Measurements from ENCODE around the gene BST1.

The BST1 gene

DNA sequence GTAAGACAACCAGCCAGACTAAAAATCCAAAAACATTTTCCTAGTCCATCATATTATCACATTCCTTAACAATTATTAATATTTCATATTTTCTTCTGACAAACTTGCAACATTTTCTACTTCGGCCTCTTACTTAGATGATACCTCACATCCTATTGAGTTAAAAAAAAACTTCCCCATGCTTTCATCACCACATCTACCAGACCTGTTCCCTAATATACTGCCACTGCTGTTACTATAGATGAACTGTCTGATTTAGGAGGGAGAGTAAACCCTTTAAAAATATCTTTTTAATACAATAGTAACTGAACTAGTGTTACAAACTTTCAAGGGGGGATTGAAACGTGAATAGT is 19.7 kb upstream of the BST1 start:
- intact Hi-C loops (cut with DNase I; ENCODE audit: low total_unique reads) = loop anchor here (1.0 kb wide), 1 partner anchor 9 kb away; no protein-coding TSS in a partner anchor
- Histone ChIP-seq H3K4me3 (peak overlapping the region in 1 of 2 donors; percentile 80), H3K27ac (peak overlapping the region in 1 of 2 donors; percentile 91), H3K4me1 (peaks cover 0 to 26% (median 15%) of the 10 kb centered on the region in 4 donors), H3K27me3 (no peaks in the 10 kb centered on the region), H3K36me3 (peaks cover 8 to 14% (median 14%) of the 10 kb centered on the region in 3 donors), H3K9me3 (no peaks in the 10 kb centered on the region)
- TF ChIP-seq, protein P1, sequence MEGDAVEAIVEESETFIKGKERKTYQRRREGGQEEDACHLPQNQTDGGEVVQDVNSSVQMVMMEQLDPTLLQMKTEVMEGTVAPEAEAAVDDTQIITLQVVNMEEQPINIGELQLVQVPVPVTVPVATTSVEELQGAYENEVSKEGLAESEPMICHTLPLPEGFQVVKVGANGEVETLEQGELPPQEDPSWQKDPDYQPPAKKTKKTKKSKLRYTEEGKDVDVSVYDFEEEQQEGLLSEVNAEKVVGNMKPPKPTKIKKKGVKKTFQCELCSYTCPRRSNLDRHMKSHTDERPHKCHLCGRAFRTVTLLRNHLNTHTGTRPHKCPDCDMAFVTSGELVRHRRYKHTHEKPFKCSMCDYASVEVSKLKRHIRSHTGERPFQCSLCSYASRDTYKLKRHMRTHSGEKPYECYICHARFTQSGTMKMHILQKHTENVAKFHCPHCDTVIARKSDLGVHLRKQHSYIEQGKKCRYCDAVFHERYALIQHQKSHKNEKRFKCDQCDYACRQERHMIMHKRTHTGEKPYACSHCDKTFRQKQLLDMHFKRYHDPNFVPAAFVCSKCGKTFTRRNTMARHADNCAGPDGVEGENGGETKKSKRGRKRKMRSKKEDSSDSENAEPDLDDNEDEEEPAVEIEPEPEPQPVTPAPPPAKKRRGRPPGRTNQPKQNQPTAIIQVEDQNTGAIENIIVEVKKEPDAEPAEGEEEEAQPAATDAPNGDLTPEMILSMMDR (IDR thresholded peaks at IDR 0.05) = no peak
- no peak for DNase-seq

DNA sequence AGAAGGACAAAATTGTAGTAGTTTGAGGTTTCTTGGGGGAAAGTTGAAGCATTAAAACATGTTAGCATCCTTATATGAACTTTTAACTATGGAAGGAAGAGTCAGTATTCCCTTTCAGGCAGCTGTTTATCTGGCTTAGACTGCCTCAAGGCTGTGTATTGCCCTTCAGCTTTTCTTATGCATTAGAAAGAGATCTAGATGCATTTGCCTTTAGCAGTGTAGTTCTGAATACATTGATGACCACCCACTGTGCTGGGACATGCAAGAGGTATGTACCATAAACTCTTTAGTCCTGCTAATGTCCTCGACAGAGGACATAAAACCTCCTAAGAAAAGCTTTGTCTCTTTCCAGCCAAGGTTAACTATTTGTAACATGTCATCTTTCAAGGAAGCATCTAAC is 18.4 kb upstream of the BST1 start:
- H3K36me3 ChIP-seq = peaks cover 14 to 19% (median 14%) of the 10 kb centered on the region in 3 donors
- H3K9me3 ChIP-seq = no peaks in the 10 kb centered on the region
- H3K27me3 ChIP-seq = no peaks in the 10 kb centered on the region
- intact Hi-C loops (cut with DNase I; ENCODE audit: low total_unique reads) = no loop called here
- TF ChIP-seq, protein P1 (IDR thresholded peaks at IDR 0.05) = no peak
- H3K4me1 ChIP-seq = peaks cover 0 to 29% (median 16%) of the 10 kb centered on the region in 4 donors
- no peak overlapping the region for H3K4me3 ChIP-seq
- no peak for DNase-seq
- no peak overlapping the region for H3K27ac ChIP-seq

DNA sequence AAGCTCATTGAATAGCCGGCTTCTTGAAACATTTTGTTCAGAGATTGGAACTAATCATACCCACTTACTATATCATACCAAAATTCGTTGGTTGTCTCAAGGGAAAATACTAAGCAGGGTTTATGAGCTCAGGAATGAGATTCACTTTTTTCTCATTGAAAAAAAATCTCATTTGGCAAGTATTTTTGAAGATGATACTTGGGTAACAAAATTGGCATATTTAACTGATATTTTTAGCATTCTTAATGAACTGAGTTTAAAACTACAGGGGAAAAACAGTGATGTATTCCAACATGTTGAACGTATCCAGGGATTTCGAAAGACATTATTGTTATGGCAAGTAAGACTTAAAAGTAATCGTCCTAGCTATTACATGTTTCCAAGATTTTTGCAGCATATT is 14.8 kb upstream of the BST1 start:
- Histone ChIP-seq H3K27ac (no peak overlapping the region), H3K36me3 (peaks cover 14 to 20% (median 14%) of the 10 kb centered on the region in 3 donors), H3K9me3 (no peaks in the 10 kb centered on the region), H3K4me3 (no peak overlapping the region), H3K4me1 (peaks cover 0 to 40% (median 9%) of the 10 kb centered on the region in 4 donors), H3K27me3 (no peaks in the 10 kb centered on the region)
- intact Hi-C loops (cut with DNase I; ENCODE audit: low total_unique reads) = no loop called here
- TF ChIP-seq, protein P1 (IDR thresholded peaks at IDR 0.05) = no peak
- no peak for DNase-seq

DNA sequence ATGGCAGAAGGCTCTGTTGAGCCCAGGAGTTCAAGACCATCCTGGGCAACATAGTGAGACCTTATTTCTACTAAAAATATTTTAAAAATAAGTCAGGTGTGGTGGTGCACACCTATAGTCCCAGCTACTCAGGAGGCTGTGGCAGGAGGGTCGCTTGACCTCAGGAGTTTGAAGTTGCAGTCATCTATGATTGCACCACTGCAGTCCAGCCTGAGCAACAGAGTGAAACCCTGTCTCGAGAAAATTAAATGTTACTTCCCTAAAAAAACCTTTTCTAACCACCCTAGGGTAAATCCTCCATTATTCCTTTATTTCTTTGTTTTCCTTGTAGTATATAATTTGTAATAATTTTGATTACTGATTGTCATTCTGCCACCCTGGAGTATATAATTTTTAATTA is 13.3 kb upstream of the BST1 start:
- peaks cover 14 to 20% (median 14%) of the 10 kb centered on the region in 3 donors for H3K36me3 ChIP-seq
- no peak for DNase-seq
- TF ChIP-seq, protein P1 (IDR thresholded peaks at IDR 0.05) = no peak
- peaks cover 0 to 27% (median 6%) of the 10 kb centered on the region in 4 donors for H3K4me1 ChIP-seq
- no peaks in the 10 kb centered on the region for H3K9me3 ChIP-seq
- intact Hi-C loops (cut with DNase I; ENCODE audit: low total_unique reads) = no loop called here
- no peak overlapping the region for H3K4me3 ChIP-seq
- H3K27ac ChIP-seq = no peak overlapping the region
- no peaks in the 10 kb centered on the region for H3K27me3 ChIP-seq

DNA sequence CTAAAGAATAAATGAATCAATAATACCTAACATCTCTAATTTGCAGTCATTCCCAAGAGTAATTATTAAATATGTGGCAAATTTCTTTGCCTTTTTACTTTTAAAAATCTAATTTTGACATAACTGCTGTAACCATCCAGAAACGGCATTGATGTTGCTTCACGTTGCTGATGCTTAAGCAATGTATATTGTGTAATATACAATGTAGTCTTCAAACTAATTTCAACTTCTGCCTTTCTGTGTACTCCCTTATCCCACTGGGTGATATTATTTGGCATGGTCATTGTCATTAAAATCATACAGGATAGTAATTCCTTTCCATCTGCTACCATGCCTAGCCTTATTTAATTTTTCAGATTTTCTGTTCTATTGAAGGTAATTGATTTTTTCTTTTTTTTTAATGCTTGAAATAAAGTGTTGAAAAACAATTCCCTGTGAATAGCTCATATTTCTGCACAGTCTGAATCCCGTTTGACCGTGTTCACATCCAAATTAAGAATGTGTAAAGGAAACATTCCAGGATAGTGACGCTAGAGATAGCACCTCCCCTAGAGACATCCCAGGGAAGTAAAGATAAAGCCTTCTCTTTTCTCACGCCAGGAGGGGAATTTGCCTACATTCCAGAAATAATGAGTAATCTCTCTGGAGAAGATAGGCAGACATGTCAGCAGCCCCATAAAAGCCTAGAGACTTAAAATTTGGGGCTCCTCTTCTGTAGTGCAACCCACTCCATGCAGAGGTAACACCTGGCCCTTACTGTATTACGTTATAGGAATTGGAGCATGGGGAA is 12.7 kb upstream of the BST1 start:
- intact Hi-C loops (cut with DNase I; ENCODE audit: low total_unique reads) = no loop called here
- no peaks in the 10 kb centered on the region for H3K9me3 ChIP-seq
- TF ChIP-seq, protein P1 (IDR thresholded peaks at IDR 0.05) = no peak
- H3K27me3 ChIP-seq = no peaks in the 10 kb centered on the region
- peaks cover 0 to 26% (median 2%) of the 10 kb centered on the region in 4 donors for H3K4me1 ChIP-seq
- no peak overlapping the region for H3K4me3 ChIP-seq
- H3K36me3 ChIP-seq = peaks cover 14 to 20% (median 14%) of the 10 kb centered on the region in 3 donors
- no peak overlapping the region for H3K27ac ChIP-seq
- no peak for DNase-seq
